ENCODE results near the gene SLC6A13. TPM values are rescaled to one million over a fixed set of nuclear protein-coding genes. Genes with fewer than 3 reads are reported as not detected.

SLC6A13 gene
- total and polyA plus RNA-seq, 2 experiments from 2014 or later: not detected

DNA sequence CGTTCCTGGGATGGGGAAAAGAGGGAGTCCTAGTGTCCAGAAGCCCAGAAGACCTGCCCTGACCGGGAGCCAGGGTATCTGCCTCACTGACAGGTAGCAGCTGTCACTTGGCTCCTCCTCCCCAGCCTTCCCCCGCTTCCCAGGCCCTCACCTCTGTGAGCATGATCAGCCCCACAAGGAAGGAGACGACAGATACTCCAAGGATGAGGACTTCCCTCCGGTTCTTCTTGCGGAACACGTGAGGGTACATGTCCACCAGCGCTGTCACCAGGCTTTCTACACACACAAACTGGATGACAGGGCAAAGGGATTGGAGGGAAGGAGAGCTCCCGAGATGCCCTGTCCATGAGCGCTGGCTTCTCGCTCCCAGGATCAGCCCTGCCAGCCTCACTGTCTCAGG lies 38.8 kb downstream of the SLC6A13 start:
- Histone ChIP-seq H3K27me3 (replicated peaks; ENCODE audit: insufficient read depth) (peaks cover 52% of the 10 kb centered on the region), H3F3A (ENCODE audit: insufficient read depth) (no peaks in the 10 kb centered on the region), H4K20me1 (ENCODE audit: insufficient read depth) (no peaks in the 10 kb centered on the region), H3K9me3 (ENCODE audit: low read depth) (no peaks in the 10 kb centered on the region), H3K9ac (no peak overlapping the region), H2AFZ (no peak overlapping the region), H3K4me1 (ENCODE audit: insufficient read depth) (no peaks in the 10 kb centered on the region), H3K27ac (no peak overlapping the region), H3K4me2 (ENCODE audit: unreplicated experiment) (no peak overlapping the region), H3K4me3 (no peak overlapping the region), H3K9me2 (ENCODE audit: insufficient read depth) (no peaks in the 10 kb centered on the region), H3K79me2 (ENCODE audit: insufficient read depth) (no peaks in the 10 kb centered on the region), H3K36me3 (ENCODE audit: low read depth) (no peaks in the 10 kb centered on the region)
- DNase-seq: no peak
- WGBS, 2 experiments (ENCODE audit: low coverage in 1 of 2, low lambda C conversion rate in 2 of 2, missing lambda C conversion rate in 2 of 2): 53 to 55% methylated on average over 11 of the region's 11 CpGs
- TF ChIP-seq EZH2 (IDR thresholded peaks at IDR 0.05; ENCODE audit: insufficient read depth, poor library complexity, severe bottlenecking): no peak
- in situ Hi-C loops (cut with MboI): no loop called here

DNA sequence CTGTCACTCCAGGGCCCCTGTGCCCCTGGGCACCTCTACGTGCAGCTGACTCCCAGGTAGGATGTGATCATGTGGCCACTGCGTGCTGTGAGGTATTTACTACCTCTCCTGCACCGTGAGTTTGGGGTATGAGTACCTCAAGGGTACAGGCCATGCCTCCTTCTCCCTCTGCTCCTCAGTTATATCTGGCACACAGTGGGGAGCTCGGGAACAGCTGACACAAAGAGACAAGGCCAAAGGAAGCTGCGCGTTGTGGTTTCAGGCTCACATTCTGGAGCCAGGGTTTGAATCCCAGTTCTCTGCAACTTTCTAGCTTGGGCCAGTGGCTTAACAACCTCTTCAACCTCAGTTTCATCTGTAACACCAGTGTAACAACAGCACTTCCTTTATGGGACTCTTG lies 40.9 kb downstream of the SLC6A13 start:
- Histone ChIP-seq H3K79me2 (ENCODE audit: insufficient read depth) (no peaks in the 10 kb centered on the region), H2AFZ (no peak overlapping the region), H4K20me1 (ENCODE audit: insufficient read depth) (no peaks in the 10 kb centered on the region), H3K4me2 (ENCODE audit: unreplicated experiment) (no peak overlapping the region), H3F3A (ENCODE audit: insufficient read depth) (no peaks in the 10 kb centered on the region), H3K36me3 (ENCODE audit: low read depth) (no peaks in the 10 kb centered on the region), H3K4me3 (no peak overlapping the region), H3K9me3 (ENCODE audit: low read depth) (no peaks in the 10 kb centered on the region), H3K9me2 (ENCODE audit: insufficient read depth) (no peaks in the 10 kb centered on the region), H3K27ac (no peak overlapping the region), H3K9ac (no peak overlapping the region), H3K4me1 (ENCODE audit: insufficient read depth) (no peaks in the 10 kb centered on the region), H3K27me3 (replicated peaks; ENCODE audit: insufficient read depth) (peaks cover 38% of the 10 kb centered on the region)
- WGBS, 2 experiments (ENCODE audit: low coverage in 1 of 2, low lambda C conversion rate in 2 of 2, missing lambda C conversion rate in 2 of 2): 39 to 43% methylated on average over 6 of the region's 6 CpGs
- DNase-seq: no peak
- in situ Hi-C loops (cut with MboI): no loop called here
- no peak for TF ChIP-seq EZH2 (IDR thresholded peaks at IDR 0.05; ENCODE audit: insufficient read depth, poor library complexity, severe bottlenecking)
- no peak for TF ChIP-seq EZH2phosphoT487 (IDR thresholded peaks at IDR 0.05; ENCODE audit: insufficient read depth, low read depth)

DNA sequence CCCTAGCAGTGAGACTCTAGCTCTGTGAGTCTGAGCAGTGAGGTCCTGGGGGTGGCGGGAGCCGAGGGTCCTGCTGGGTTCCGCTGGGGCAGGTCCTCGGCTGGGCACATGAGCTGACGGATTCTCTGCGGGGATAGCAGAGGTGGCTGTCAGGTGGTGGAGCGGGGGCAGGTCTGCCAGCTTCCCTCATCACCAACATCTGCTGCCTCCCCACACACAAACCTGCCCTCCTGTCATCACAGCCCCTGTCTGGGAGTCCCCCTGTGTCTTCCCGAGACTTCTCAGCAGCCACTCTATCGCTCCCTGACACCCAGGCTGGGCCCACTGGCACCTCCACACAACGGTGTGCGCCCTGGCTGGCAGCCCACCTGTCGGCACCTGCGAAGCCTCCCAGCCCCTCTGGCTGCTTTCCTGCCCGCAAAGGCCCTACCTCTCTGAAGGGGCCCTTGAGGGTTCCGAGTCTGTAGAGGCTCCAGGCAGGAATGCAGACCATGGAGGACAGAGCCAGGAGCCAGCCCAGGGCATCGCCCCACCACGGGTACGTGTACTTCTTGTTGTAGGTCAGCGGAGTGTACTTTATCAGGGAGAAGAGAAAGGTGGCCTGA lies 41.6 kb downstream of the SLC6A13 start:
- no peaks in the 10 kb centered on the region for H4K20me1 ChIP-seq (ENCODE audit: insufficient read depth)
- no peak overlapping the region for H3K4me3 ChIP-seq
- no peaks in the 10 kb centered on the region for H3K9me2 ChIP-seq (ENCODE audit: insufficient read depth)
- no peak overlapping the region for H2AFZ ChIP-seq
- 59% methylated on average over 17 to 19 of the region's 19 CpGs for WGBS, 2 experiments (ENCODE audit: low coverage in 1 of 2, low lambda C conversion rate in 2 of 2, missing lambda C conversion rate in 2 of 2)
- no peaks in the 10 kb centered on the region for H3K36me3 ChIP-seq (ENCODE audit: low read depth)
- H3K79me2 ChIP-seq (ENCODE audit: insufficient read depth): no peaks in the 10 kb centered on the region
- H3K9me3 ChIP-seq (ENCODE audit: low read depth): no peaks in the 10 kb centered on the region
- H3K4me2 ChIP-seq (ENCODE audit: unreplicated experiment): no peak overlapping the region
- H3K27ac ChIP-seq: no peak overlapping the region
- no peaks in the 10 kb centered on the region for H3K4me1 ChIP-seq (ENCODE audit: insufficient read depth)
- in situ Hi-C loops (cut with MboI): no loop called here
- peaks cover 33% of the 10 kb centered on the region for H3K27me3 ChIP-seq (replicated peaks; ENCODE audit: insufficient read depth)
- no peaks in the 10 kb centered on the region for H3F3A ChIP-seq (ENCODE audit: insufficient read depth)
- no peak for DNase-seq
- H3K9ac ChIP-seq: no peak overlapping the region
- TF ChIP-seq EZH2phosphoT487 (IDR thresholded peaks at IDR 0.05; ENCODE audit: insufficient read depth, low read depth): no peak
- TF ChIP-seq EZH2 (IDR thresholded peaks at IDR 0.05; ENCODE audit: insufficient read depth, poor library complexity, severe bottlenecking): no peak

DNA sequence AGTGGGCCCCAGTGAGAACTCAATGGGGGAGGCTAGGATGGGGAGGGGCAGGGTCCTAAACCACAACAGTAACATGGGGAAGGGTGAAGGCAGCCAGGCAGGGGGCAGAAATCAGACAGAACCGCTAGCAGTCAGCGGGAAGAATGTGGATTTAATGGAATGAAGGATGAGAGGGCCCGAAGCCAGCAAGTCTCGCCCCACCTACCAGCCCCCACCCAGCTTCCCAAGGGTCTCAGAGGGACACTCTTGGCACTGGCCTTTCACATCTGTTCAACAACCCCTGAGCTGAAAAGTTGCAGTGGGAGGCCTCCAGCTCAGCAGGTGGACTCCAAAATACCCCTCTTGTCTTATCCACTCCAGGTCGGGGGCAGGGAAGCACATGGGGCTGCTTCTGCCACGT lies 42.1 kb downstream of the SLC6A13 start:
- WGBS, 2 experiments (ENCODE audit: low coverage in 1 of 2, low lambda C conversion rate in 2 of 2, missing lambda C conversion rate in 2 of 2): 9 to 14% methylated on average over 6 of the region's 6 CpGs
- H3K27ac ChIP-seq: no peak overlapping the region
- in situ Hi-C loops (cut with MboI): no loop called here

More for the DNA sequence above, 42.1 kb downstream of the SLC6A13 start:
- peaks cover 32% of the 10 kb centered on the region for H3K27me3 ChIP-seq (replicated peaks; ENCODE audit: insufficient read depth)
- H3K79me2 ChIP-seq (ENCODE audit: insufficient read depth): no peaks in the 10 kb centered on the region
- no peak overlapping the region for H3K4me3 ChIP-seq
- H3K9me3 ChIP-seq (ENCODE audit: low read depth): no peaks in the 10 kb centered on the region
- no peak overlapping the region for H3K4me2 ChIP-seq (ENCODE audit: unreplicated experiment)
- no peak for DNase-seq
- H3K9me2 ChIP-seq (ENCODE audit: insufficient read depth): no peaks in the 10 kb centered on the region
- H3F3A ChIP-seq (ENCODE audit: insufficient read depth): no peaks in the 10 kb centered on the region
- no peak overlapping the region for H2AFZ ChIP-seq
- no peaks in the 10 kb centered on the region for H3K36me3 ChIP-seq (ENCODE audit: low read depth)
- H3K4me1 ChIP-seq (ENCODE audit: insufficient read depth): no peaks in the 10 kb centered on the region
- TF ChIP-seq EZH2 (IDR thresholded peaks at IDR 0.05; ENCODE audit: insufficient read depth, poor library complexity, severe bottlenecking) (no peak), EZH2phosphoT487 (IDR thresholded peaks at IDR 0.05; ENCODE audit: insufficient read depth, low read depth) (no peak)
- no peak overlapping the region for H3K9ac ChIP-seq
- no peaks in the 10 kb centered on the region for H4K20me1 ChIP-seq (ENCODE audit: insufficient read depth)

Measured in GM23248 (cell line).